Measurements from ENCODE around the gene PWWP2B. TPM values are rescaled to one million over a fixed set of nuclear protein-coding genes. Genes with fewer than 3 reads are reported as not detected.

Gene PWWP2B
- total and polyA plus RNA-seq, 2 experiments from 2014 or later, result 2.3 to 12.8 TPM

DNA sequence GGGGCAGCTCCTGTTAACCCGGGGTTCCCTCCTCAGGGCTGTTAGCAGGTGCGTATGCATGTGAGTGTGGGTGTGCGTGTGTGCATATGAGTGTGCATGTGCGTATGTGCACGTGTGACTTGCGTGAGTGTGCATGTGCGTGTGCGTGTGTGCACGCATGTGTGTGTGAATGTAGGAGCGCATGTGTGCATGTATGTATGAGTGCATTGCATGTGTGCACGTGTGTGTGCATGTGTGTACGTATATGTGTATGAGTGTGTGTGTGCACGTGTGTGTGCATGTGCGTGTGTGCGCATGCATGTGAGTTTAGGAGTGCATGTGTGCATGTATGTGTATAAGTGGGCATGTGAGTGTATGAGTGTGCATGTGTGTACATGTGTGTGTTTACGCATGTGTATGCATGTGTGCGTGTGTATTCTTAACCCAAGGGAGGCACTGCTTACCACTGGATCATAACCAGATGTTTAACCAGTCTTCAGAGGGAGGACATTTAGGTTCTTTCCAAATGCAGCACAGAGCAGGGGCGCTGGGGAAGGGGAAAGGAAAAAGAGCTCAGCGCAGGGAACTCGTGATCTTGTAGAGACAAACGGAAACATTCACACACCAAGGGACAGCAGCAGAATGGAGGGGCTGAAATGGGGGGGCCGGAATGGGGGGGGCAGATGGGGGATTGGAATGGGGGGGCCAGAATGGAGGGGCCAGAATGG is 45.0 kb downstream of the PWWP2B start (continued):
- TF ChIP-seq, protein P1, sequence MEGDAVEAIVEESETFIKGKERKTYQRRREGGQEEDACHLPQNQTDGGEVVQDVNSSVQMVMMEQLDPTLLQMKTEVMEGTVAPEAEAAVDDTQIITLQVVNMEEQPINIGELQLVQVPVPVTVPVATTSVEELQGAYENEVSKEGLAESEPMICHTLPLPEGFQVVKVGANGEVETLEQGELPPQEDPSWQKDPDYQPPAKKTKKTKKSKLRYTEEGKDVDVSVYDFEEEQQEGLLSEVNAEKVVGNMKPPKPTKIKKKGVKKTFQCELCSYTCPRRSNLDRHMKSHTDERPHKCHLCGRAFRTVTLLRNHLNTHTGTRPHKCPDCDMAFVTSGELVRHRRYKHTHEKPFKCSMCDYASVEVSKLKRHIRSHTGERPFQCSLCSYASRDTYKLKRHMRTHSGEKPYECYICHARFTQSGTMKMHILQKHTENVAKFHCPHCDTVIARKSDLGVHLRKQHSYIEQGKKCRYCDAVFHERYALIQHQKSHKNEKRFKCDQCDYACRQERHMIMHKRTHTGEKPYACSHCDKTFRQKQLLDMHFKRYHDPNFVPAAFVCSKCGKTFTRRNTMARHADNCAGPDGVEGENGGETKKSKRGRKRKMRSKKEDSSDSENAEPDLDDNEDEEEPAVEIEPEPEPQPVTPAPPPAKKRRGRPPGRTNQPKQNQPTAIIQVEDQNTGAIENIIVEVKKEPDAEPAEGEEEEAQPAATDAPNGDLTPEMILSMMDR (conservative IDR thresholded peaks at IDR 0.05; ENCODE audit: low read depth in 2 of 2), result no peak
- TF ChIP-seq, protein P2, sequence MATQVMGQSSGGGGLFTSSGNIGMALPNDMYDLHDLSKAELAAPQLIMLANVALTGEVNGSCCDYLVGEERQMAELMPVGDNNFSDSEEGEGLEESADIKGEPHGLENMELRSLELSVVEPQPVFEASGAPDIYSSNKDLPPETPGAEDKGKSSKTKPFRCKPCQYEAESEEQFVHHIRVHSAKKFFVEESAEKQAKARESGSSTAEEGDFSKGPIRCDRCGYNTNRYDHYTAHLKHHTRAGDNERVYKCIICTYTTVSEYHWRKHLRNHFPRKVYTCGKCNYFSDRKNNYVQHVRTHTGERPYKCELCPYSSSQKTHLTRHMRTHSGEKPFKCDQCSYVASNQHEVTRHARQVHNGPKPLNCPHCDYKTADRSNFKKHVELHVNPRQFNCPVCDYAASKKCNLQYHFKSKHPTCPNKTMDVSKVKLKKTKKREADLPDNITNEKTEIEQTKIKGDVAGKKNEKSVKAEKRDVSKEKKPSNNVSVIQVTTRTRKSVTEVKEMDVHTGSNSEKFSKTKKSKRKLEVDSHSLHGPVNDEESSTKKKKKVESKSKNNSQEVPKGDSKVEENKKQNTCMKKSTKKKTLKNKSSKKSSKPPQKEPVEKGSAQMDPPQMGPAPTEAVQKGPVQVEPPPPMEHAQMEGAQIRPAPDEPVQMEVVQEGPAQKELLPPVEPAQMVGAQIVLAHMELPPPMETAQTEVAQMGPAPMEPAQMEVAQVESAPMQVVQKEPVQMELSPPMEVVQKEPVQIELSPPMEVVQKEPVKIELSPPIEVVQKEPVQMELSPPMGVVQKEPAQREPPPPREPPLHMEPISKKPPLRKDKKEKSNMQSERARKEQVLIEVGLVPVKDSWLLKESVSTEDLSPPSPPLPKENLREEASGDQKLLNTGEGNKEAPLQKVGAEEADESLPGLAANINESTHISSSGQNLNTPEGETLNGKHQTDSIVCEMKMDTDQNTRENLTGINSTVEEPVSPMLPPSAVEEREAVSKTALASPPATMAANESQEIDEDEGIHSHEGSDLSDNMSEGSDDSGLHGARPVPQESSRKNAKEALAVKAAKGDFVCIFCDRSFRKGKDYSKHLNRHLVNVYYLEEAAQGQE (IDR thresholded peaks at IDR 0.05; ENCODE audit: unreplicated experiment), result no peak
- TF ChIP-seq EZH2 (IDR thresholded peaks at IDR 0.05; ENCODE audit: low read depth, unreplicated experiment) (no peak), CREB1 (CRISPR knock-in tag; IDR thresholded peaks at IDR 0.05; ENCODE audit: low read depth) (no peak), STAT1 (IDR thresholded peaks at IDR 0.05; ENCODE audit: unreplicated experiment) (no peak), NANOG (IDR thresholded peaks at IDR 0.05; ENCODE audit: borderline replicate concordance) (no peak), ZNF114 (CRISPR knock-in tag; IDR thresholded peaks at IDR 0.05) (no peak), ZNF331 (CRISPR knock-in tag; IDR thresholded peaks at IDR 0.05; ENCODE audit: low read depth) (no peak), JUNB (IDR thresholded peaks at IDR 0.05; ENCODE audit: unreplicated experiment) (no peak), POLR2AphosphoS5 (IDR thresholded peaks at IDR 0.05; ENCODE audit: low read depth) (no peak)

DNA sequence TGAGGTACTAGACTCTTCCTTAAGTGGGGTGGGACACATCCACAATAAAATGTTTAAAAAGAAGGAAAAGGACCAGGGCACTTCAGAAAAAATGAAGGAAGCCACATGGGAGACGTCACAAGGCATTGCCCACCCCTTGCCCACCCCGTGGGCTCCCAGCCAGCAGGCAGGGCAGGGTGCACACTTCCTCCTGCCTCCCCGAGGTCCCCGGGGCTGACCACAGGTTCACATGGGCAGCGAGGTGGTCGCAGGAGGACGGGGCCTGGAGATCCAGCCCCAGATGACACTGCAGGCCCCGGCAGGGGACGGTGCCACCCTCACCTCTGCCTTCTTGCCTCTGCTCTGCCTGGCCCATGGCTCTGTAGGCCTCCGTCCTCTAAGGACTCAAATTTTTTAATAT is 45.6 kb downstream of the PWWP2B start:
- Histone ChIP-seq H3K36me3 (ENCODE audit: insufficient read depth) (no peaks in the 10 kb centered on the region), H4K20me1 (replicated peaks; ENCODE audit: insufficient read depth) (no peaks in the 10 kb centered on the region), H3K27ac (ENCODE audit: low read depth) (no peak overlapping the region), H3K27me3 (ENCODE audit: insufficient read depth) (no peaks in the 10 kb centered on the region), H3F3A (replicated peaks; ENCODE audit: low read depth) (0 out of 2 replicates have a peak, but pooled peaks cover 2% of the 10 kb centered on the region), H3K79me2 (replicated peaks; ENCODE audit: insufficient read depth) (no peaks in the 10 kb centered on the region), H3K9me2 (ENCODE audit: insufficient read depth) (no peaks in the 10 kb centered on the region), H3K4me1 (ENCODE audit: insufficient read depth) (peaks cover 11% of the 10 kb centered on the region), H2AFZ (no peak overlapping the region), H3K4me3 (no peak overlapping the region), H3K4me2 (no peak overlapping the region)
- Mint-ChIP-seq H3K36me3 (ENCODE audit: low read depth) (no peaks in the 10 kb centered on the region; the same call in 2 of the 3 replicates), H3K9me3 (no peaks in the 10 kb centered on the region; the same call in 2 of the 3 replicates), H3K27ac (no peak overlapping the region), H3K4me1 (peaks cover 16% of the 10 kb centered on the region), H3K27me3 (ENCODE audit: insufficient read depth, low read depth, poor library complexity) (peaks cover 10% of the 10 kb centered on the region), H3K4me3 (no peak overlapping the region)
- DNase-seq (ENCODE audit: low spot score) (no peak), ATAC-seq (no peak)
- TF ChIP-seq, protein P1 (conservative IDR thresholded peaks at IDR 0.05; ENCODE audit: low read depth in 2 of 2), result no peak
- TF ChIP-seq JUNB (IDR thresholded peaks at IDR 0.05; ENCODE audit: unreplicated experiment) (no peak), EZH2 (IDR thresholded peaks at IDR 0.05; ENCODE audit: low read depth, unreplicated experiment) (no peak), CREB1 (CRISPR knock-in tag; IDR thresholded peaks at IDR 0.05; ENCODE audit: low read depth) (no peak), POLR2AphosphoS5 (IDR thresholded peaks at IDR 0.05; ENCODE audit: low read depth) (no peak), ZNF331 (CRISPR knock-in tag; IDR thresholded peaks at IDR 0.05; ENCODE audit: low read depth) (no peak)
- TF ChIP-seq, protein P2 (IDR thresholded peaks at IDR 0.05; ENCODE audit: unreplicated experiment), result no peak
